HS-27A (cell line): ENCODE results near the gene SLC43A1.

Experiments used
- DNase-seq: peaks from one replicate; pipeline ENCODE4 v3.0.0-alpha.2; 2012; ENCODE audit warnings: low read depth, missing footprints

SLC43A1 gene

GRCh38 chr11:57479021-57479663, 36.4 kb downstream of the SLC43A1 start:
- DNase-seq, result no peak

- DNase-seq, result no peak
Measured at GRCh38 chr11:57477507-57478189, 37.9 kb downstream of the SLC43A1 start.

GRCh38 chr11:57476757-57477506, 38.6 kb downstream of the SLC43A1 start:
- DNase-seq, result no peak

GRCh38 chr11:57476047-57476756, 39.3 kb downstream of the SLC43A1 start:
- no peak for DNase-seq

- no peak for DNase-seq
Measured at GRCh38 chr11:57475671-57476046, 39.8 kb downstream of the SLC43A1 start.

GRCh38 chr11:57475191-57475590, 40.3 kb downstream of the SLC43A1 start:
- DNase-seq, result no peak

GRCh38 chr11:57474803-57475115, 40.7 kb downstream of the SLC43A1 start:
- no peak for DNase-seq

- DNase-seq, result no peak
Measured at GRCh38 chr11:57474017-57474802, 41.3 kb downstream of the SLC43A1 start.

GRCh38 chr11:57473285-57473841, 42.1 kb downstream of the SLC43A1 start:
- no peak for DNase-seq

GRCh38 chr11:57471496-57471895, 44.0 kb downstream of the SLC43A1 start:
- DNase-seq, result no peak

- no peak for DNase-seq
Measured at GRCh38 chr11:57469268-57469667, 46.2 kb downstream of the SLC43A1 start.

- no peak for DNase-seq
Measured at GRCh38 chr11:57468276-57468675, 47.2 kb downstream of the SLC43A1 start.

- no peak for DNase-seq
Measured at GRCh38 chr11:57467508-57468157, 47.9 kb downstream of the SLC43A1 start.

GRCh38 chr11:57466680-57467079, 48.8 kb downstream of the SLC43A1 start:
- DNase-seq, result no peak

- no peak for DNase-seq
Measured at GRCh38 chr11:57464539-57465181, 50.8 kb downstream of the SLC43A1 start.

- no peak for DNase-seq
Measured at GRCh38 chr11:57463671-57464538, 51.6 kb downstream of the SLC43A1 start.

- no peak for DNase-seq
Measured at GRCh38 chr11:57462597-57462996, 52.9 kb downstream of the SLC43A1 start.

- no peak for DNase-seq
Measured at GRCh38 chr11:57461841-57462489, 53.5 kb downstream of the SLC43A1 start.
